CD1c-positive myeloid dendritic cell (primary cell): Measurements from ENCODE around the gene OGFOD2.

ENCODE experiments used
- DNase-seq: peaks from one replicate; pipeline ENCODE4 v3.0.0-alpha.2; 2016; ENCODE audit errors: extremely low spot score

Gene OGFOD2

DNA sequence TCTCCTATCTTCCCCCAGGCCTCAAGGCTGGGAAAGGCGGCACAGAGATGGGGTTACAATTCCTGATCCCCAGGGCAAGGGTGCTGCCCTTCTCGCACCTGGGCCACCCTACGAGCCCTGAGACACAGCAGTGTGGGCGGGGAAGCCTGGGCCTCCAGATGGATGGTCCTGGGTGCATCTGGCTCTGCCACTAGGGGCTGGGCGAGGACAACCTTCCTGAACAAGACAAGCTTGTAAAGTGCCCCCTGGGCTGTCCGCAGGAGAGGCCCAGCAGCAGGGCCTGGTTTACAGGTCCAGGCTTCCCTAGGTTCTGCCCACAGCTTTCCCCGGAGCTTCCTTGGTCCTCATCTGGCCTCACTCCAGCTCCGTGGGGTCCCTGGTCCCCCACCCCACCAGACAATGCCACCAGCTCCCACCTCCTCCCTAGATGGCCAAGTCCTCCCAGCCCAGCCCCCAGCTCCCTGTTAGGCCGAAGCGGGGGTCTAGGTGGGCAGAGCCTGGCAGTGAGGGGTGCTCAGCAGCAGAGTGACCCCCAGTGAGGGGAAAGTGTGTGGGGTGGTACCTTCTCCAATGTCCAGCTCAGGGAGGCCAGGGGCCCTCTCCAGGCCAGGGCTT is 14.3 kb downstream of the OGFOD2 start:
- no peak for DNase-seq

DNA sequence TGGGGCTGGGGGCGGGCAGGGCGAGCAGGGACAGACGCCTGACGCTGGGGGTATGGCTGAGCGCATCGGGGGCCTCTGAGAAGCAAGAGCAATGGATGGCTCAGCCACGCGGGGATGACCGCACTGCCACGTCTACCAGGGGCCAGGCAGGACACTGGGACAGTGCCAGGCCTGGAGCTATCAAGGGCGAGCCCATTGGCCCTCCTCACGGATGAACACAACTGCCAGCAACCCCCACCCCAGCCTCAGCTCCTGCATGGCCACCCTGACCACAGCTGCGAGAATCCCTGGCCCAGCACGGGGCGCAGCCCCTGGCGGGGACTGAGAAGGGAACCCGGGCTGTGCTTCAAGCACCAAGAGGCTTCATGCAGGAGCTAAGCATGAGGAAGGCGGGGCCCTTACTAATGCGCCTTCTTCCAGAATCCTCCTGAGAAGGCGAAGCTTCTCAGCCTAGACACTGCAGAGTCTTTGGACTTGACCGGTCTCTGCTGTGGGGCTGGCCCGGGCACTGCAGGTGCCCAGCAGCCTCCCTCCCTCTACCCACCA is 14.9 kb downstream of the OGFOD2 start:
- no peak for DNase-seq

DNA sequence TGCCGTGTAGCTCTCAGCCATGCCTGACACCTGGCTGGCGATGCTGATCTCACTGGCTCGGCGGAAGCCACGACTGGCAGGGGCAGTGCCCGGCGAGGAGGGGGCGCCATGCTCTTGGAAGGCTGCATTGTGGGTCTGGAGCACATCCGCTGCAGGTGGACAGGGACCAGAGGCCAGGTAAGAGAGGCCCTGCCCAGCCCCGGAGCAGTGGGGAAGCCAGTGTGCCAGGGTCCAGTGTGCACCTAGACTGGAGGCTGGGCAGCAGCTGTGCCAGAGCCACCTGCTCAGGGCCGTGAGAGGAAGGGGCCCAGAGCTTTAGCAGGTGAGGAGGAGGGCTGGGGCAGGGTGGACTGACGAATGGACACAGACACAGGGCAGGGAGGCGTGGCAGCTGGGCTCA is 15.5 kb downstream of the OGFOD2 start:
- no peak for DNase-seq

DNA sequence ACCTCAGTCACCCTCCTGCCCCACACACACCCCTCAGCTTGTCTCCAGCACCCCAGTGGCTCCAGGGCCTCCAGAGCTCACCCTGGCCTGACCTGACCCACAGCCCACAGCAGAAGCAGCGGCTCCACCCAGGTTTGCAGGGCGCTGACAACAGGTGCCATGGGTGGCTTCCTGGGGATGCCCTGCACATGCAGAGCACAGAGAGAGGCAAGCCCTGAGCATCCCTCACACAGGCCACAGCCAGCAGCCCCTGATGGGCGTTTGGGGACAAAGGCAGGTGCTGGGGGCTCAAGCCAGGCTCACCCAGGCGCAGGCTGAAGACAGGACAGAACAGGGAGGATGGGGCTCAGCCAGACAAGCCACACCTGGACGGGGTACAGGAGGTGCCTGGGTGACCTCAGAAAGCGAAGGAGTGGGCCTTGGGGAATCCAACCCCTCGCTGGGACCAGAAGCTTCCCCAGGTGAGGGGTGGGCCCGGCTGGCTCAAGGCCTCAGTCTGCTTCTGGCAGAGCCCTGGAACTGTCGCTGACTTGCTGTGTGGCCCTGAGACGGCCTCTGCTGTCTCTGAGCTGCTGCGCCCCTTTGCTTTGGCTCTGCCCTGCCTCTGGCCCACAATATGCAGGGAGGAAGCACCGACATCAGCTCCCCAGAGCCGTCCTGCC is 16.0 kb downstream of the OGFOD2 start:
- DNase-seq: no peak

DNA sequence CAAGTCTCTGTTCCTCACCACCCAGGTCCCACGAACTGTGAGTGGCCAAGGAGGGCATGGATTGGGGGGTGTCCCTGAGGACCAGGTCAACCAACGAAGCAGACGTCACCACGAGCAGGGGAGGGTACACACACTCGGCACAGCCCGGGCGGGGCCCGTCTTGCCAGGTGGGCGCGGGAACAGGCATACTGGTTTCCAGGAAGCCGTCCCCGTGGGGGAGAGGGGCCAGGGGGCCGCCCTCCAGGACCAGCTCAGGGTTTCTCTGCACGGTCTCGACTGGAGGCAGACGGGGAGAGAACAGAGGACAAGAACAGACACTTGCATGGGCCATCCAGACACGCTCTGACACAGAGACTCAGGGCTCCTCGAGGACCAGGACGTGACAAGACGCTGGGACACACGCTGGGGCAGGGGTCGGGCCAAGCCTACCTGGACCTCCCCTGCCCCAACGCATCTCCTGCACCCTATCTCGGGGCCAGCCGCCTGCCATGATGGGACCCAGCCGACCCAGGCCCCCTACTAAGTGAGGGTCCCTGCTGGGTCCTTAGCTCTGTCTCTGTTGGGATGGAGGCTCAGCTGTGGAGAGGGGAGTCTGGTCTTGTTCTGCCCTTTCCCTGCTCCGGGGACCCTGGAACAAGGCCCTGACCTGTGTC is 16.7 kb downstream of the OGFOD2 start:
- no peak for DNase-seq

DNA sequence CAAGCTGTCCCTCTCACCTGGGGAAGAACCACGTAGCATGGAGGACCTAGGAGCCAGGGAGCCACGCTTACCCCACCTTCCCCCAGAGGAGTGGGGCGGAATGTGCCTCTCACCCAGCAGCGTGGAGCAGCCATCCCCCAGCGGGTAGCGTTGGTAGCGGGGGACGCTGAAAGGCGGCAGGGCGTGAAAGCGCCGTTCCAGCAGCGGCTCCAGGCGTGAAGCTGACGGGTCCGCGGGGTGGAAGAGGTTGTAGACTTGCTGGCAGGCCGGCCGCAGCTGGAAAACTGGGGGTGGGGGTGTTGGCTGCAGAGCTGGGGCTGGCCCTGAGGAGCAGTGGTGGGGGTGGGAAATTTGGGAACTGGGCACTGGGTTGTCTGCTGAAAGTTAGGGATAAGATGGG is 17.3 kb downstream of the OGFOD2 start:
- no peak for DNase-seq

DNA sequence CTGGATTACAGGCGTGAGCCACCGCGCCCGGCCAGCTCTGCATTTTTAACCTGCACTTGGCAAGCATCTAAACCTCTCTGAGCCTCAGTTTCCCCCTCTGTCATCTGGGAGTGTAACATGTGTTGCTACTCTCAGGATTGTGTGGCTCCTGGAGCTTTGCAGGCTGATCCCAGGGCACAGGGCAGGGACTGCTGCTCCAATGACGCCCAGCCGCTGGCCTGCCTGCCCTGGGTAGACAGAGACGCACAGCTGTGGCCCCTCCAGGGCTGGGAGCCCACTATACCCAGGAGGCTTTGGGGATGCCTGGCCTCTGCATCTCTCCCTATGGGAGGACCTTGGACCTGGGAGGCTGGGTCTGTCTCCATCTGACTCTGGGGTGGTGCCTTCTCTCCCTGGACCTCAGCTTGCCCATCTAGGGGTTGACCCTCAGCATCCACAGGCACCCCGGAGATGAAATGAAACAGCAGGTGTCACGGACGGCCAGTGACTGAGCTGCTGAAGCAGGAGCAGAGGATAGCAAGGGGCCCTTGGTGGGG is 19.2 kb downstream of the OGFOD2 start:
- DNase-seq: no peak

DNA sequence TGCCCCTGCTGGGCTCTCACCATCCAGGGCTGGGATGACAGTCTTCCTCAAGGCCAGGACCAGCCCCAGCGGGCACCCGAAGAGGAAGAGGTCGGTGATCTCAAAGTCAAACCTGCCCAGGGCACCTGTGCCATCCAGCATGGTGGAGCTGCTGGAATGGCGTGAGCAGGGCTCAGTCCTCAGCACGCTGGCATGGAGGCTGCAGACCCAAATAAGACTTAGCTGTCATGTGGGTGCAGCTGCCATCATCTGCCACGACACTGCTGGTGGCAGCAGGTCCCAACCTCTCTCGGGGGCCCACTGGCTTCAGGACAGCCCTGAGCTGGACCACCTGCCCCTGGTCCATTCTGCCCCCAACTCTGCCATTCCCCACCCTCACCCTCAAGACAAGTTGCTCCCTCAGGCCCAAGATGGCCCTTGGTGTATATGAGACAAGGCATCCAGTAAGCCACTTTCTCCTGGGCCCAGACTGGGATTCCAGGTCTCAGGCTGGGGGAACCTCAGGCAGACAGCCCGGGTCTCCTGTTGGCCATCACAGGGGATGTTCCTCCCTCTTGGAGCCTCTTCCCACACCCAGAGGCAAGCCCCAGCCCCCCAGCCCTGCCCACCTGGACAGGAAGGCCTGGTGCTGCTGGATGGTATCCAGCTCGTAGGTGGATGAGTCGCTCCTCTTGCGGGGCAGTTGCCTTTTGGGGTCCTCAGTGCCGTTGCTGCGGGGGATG is 19.9 kb downstream of the OGFOD2 start:
- no peak for DNase-seq

DNA sequence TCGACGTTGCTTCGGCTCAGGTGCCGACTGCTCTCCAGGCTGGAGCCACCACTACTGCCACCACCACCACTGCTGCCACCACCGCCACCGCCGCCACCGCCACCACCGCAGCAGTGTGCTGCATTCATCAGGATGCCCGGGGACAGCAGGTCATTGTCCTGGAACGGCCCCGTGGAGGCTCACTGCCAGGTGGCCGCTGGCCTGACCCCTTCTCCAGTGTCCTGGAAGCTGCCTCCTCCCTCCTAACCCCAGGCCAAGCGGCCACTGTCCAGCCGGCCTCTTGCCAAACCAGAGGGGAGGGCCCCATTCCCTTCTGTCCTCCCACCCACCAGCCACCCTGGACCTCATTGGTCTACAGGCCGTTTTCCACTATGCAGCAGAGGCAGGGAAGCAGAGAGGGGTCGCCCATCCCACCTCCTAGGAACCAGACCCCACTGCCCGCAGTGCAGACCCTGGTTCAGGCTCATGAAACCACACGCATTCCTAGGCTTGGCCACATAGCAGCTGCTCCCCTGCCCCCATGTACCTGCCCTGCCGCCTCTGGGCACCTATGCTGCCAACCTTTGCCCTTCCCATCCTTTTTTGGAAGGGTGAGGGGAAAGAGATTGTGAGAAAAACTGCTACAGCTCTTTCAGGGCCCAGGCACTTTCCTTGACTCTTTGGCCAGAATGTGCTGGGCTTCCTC is 20.6 kb downstream of the OGFOD2 start:
- no peak for DNase-seq

DNA sequence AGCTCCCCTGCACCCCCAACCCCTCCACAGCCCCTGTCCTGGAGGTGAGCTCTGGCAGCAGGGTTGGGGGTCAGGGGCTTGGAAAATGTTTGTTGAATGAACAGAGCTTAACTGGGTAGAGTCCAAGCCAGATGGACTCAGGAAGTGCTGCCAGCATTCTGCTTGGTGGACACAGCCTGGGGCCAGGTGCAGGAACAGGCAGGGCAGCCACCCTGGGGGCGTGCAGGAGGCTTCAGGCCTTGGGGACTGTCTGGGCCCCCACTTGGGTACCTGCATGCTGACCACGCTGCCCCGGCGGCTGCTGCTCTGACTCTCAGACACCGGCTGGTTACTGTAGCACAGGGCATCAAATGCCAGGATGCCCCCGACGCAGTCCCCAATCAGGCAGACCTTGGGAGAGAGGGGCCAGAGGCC is 21.2 kb downstream of the OGFOD2 start:
- no peak for DNase-seq

DNA sequence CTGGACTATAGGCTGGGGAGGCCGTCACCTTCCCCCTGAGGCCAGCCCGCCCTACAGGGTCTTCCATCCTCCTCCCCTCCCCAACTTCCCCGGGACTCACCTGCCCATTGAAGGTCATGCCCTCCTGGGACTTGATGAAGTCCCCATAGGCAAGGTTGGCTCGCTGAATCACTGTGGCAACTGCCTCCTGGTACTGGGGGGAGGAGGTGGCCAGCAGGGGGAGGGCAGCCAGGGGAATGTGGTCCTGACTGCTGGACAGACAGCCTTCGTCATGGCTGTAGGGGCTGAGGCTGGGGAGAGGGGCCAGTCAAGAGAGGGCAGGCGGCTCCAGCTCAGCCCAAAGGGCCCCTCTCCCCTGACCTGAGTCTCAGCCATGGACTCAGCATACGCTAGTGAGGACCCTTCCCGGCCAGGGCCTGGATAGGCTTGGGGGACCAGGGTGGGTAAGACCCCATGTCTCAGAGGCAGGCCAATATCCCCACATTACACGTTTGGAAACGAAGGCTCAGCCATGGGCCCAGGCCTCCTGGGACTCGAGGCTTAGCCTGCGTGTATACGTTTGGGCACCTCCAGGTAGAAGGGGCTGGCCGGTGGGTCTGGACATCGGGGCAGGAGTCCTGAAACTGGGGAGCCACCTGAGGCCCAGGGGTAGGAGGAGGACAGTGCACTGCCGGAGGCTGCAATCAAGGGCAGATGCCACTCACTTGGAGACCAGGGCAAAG is 21.7 kb downstream of the OGFOD2 start:
- DNase-seq: no peak

DNA sequence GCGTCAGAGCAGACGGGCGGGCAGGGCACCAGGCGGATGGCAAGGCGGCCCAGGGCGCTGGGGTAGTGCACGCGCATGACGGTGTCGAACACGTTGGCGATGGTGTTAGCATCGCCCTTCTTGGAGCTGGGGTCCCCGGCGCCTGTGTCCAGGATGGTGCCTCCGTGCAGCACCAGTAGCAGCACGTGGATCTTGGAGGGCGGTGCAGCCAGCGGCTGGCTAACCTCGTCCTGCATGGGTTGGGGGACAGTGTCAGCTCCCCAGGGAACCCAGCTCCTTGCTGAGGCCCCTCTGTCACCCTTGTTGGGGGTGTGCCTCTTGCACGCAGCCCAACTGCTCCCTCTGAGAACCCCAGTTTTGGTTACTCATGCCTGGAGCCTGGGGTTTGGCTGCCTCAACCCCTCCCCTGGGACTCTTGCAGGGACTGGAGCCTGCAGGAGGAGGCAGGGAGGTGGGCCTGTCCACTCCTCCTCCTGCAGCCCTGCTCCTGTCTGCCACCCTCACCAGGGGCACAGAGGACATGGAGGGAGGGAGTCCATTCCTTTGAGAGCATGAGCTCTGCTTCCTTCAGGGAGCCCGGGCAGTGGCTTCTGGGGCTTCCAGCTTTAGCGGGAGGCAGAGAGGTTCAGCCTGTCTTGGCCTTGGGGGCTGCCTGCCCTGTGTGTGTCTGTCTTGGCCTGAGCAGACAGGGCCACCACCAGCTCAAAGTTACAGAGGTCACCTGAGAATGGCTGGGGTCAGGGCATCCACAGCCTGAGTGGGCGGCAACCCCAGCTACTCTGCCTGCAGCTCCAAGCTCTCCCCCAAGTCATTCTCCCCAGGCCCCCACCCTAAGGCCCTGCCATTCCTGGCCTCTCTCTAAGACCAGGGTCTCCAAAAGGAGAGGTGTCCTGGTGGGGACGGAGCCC is 22.6 kb downstream of the OGFOD2 start:
- no peak for DNase-seq

DNA sequence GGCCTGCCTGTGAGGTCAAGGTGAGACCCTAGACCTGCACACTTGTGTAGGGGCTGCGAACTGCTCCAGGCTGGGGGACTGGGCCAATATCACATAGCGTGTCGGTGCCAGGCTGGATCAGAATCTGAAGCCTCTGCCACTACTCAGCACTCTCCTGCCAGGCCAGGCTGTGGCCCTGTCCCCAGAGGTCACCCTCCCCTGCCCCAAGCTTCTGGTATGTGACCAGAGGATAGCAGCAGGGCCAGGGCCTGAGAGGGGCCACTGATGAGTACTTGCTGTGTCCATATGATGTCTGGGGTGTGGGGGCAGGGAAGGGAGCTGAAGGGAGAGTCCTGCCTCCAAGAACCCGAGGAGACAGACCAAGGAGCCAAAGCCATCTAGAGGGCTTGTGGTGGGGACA is 23.3 kb downstream of the OGFOD2 start:
- DNase-seq: no peak

DNA sequence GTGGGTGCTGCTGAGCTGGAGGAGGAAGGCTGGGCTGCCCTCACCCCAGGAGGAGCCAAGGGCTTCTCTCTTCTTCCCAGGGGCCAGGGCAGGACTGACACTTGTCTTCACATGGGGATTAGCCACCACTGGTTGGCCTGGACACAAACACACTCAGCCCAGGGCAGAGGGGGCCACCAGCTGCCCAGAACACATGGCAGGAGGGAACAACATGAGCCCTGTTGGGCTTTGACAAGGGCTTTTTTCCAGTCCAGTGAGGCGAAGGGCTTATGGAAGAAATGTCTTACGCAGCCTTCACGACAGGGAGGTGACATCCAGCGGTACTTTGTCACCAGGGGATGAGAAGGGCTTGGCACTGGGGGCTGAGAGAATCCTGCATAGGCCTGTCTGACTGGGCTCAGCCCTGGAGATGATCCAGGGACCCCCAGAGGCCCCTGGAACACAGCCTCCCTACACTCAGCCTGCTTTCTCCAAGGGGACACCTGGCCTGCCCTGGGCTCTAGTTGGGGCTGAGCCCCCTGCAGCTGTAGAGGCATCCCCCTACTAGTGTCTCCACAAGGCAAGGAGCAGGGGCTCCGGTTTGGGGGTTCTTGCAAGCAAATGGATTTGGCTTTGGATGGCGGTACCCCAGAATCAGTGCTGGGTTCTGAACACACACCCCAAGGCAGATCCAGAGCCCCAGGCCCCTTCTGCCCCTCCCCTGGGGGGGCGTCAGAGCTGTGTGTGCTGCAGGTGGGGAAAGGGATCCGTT is 24.3 kb downstream of the OGFOD2 start:
- no peak for DNase-seq

DNA sequence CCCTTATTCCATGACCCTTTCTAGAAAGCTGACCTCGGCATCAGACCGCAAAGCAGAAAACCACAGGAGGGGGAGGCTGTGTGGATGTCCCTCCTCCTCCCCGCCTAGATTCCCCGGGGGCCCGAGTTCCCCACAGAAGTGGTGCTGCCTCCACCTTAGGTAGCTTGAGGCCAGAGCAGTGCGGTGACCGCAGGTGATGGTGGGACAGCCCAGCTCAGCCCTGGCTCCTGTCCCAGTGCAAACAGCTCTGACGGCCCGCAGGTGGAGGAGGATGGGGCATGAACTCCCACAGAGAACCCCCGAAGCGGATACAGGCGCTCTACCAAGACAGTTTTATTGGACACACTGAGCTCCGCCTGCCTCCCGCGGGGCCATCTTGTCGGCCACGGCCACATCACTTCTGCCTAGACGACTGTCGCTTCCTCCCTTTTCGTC is 25.0 kb downstream of the OGFOD2 start:
- DNase-seq: no peak

DNA sequence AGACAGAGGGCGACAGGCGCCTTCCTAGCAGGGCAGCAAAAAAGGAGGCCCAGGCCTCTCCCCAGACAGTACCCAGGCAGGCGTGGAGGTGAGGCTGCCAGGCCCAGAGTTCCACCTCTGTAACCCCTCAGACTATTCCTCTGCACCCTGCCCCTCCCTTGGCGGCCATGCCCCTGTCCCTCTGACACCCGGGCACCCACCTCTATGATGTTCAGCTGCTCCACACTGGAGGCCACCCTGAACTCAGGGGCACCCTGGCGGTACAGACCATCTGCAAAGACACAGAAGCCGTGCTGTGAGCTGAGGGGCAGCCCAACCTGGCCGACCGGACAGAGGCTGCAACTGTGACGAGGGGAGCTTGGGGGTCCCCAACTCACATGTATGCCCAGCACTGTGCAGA is 25.5 kb downstream of the OGFOD2 start:
- no peak for DNase-seq

DNA sequence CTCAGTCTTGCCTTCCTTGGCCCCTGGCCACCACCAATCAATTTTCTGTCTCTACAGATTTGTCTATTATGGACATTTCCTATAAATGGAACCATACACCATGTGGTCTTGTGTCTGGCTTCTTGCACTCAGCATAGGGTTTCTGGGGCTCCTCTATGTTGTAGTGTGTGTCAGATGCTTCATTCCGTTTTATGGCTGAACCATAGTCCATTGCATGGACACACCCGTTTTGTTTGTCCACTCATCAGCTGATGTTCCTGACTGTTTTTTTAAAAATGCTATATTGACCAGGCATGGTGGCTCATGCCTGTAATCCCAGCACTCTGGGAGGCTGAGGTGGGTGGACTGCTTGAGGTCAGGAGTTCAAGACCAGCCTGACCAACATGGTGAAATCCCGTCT is 26.4 kb downstream of the OGFOD2 start:
- no peak for DNase-seq

DNA sequence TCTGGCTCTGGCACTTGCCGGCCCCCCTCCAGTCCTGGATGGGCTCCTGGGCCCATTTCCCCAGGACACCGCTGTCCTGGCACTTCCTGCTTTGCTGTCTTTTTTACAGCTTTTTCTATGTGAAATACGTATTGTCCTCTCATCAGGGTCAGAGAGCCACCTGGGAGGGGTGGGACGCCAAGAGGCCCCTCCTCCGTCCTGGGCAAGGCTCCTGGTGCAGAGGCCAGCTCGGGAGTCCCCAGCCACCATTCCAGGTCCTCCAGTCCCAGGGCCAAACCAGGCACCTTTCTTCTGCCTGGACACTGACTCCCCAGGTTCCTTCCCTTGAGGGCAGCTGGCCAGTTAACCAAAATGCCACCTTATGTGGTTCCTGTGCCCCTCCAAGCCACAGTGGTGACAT is 28.2 kb downstream of the OGFOD2 start:
- no peak for DNase-seq

DNA sequence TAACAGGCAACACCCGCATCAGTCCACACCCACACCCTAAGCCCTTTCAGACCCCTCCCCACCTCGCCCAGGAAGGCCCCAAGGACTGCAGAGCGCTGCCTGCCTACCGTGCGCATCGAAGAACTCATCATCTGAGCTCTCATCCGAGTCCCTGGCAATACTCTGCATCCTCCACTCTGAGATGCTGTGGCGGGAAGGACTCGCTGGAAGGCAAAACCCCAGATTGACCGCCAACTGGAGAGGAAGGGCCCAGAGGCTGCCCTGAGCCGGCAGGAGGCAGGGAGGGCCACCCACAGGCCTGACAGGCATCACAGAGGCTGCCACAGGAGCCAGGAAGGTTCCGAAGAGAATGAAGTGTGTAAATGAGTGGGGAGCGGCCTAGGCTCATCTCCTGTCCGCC is 29.2 kb downstream of the OGFOD2 start:
- no peak for DNase-seq
